ENCODE measurements around the gene DOC2B.

Gene DOC2B

DNA sequence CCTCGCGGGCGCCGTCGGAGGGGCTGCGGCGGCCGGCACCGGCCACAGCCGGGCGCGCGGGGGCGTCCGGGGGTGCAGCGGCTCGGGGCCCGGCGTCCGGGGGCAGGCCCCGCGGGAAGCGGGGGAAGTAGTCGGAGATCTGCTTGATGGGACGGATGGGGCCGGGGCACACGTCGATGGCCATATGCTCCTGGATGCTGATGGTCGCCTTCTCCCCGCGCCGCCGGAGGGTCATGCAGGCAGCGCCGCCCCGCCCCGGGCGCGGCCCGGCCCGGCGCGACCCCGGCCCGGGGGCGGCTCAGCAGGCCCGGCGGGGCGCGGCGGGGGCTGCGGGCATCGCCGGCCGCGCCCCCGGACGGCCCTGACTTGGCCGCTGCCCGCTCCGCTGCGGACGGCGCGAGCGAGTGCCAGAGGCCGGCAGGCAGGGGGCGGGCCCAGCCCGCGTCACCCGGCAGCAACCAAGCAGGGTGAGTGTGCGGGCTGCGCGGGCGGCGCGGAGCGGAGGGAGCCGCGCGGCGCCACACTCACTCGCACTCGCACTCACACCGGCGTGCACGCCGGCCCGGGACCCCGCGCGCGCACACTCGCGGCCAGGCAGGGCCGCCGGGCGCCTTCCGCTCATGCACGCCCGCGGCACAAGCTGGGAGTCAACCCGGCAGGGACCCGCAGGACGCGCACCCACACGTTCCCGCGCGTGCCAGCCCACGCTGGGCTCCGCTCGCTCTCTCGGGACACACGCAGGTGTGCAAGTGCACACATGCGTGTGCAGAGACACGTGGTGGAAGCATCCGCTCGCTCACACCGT, at the start of gene DOC2B:
Gene DOC2B, minus strand, starts transcription at position 406 of the 805 bp plus-strand sequence. Its CDS starts 171 bp downstream, at position 235.
- Histone ChIP-seq H4K20me1 (ENCODE audit: insufficient read depth, low read length) (no peaks in the 10 kb centered on the region), H3F3A (ENCODE audit: insufficient read depth, low read length) (no peaks in the 10 kb centered on the region), H3K9ac (ENCODE audit: low read length) (no peak within 1 kb of the TSS), H3K36me3 (replicated peaks; ENCODE audit: insufficient read depth, low read length) (no peaks in the 10 kb centered on the region), H3K4me2 (ENCODE audit: low read depth, low read length) (no peak within 1 kb of the TSS), H3K4me1 (ENCODE audit: low read length) (no peaks in the 10 kb centered on the region), H3K4me3 (ENCODE audit: low read length) (no peak within 1 kb of the TSS), H3K27ac (ENCODE audit: low read length) (no peak within 1 kb of the TSS), H3K79me2 (ENCODE audit: low read length) (no peaks in the 10 kb centered on the region), H3K9me2 (replicated peaks; ENCODE audit: insufficient read depth, low read length) (no peaks in the 10 kb centered on the region), H3K27me3 (replicated peaks; ENCODE audit: insufficient read depth, low read length) (peaks cover 71% of the 10 kb centered on the region), H2AFZ (ENCODE audit: low read length) (no peak within 1 kb of the TSS), H3K9me3 (replicated peaks; ENCODE audit: insufficient read depth, low read length) (no peaks in the 10 kb centered on the region)
- TF ChIP-seq, protein P1, sequence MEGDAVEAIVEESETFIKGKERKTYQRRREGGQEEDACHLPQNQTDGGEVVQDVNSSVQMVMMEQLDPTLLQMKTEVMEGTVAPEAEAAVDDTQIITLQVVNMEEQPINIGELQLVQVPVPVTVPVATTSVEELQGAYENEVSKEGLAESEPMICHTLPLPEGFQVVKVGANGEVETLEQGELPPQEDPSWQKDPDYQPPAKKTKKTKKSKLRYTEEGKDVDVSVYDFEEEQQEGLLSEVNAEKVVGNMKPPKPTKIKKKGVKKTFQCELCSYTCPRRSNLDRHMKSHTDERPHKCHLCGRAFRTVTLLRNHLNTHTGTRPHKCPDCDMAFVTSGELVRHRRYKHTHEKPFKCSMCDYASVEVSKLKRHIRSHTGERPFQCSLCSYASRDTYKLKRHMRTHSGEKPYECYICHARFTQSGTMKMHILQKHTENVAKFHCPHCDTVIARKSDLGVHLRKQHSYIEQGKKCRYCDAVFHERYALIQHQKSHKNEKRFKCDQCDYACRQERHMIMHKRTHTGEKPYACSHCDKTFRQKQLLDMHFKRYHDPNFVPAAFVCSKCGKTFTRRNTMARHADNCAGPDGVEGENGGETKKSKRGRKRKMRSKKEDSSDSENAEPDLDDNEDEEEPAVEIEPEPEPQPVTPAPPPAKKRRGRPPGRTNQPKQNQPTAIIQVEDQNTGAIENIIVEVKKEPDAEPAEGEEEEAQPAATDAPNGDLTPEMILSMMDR (IDR thresholded peaks at IDR 0.05; ENCODE audit: low read length) = no peak
- TF ChIP-seq EZH2 (optimal IDR thresholded peaks at IDR 0.05; ENCODE audit: low read depth, low read length) (no peak), EZH2phosphoT487 (IDR thresholded peaks at IDR 0.05; ENCODE audit: low read length) (no peak)
- DNase-seq = no peak

DNA sequence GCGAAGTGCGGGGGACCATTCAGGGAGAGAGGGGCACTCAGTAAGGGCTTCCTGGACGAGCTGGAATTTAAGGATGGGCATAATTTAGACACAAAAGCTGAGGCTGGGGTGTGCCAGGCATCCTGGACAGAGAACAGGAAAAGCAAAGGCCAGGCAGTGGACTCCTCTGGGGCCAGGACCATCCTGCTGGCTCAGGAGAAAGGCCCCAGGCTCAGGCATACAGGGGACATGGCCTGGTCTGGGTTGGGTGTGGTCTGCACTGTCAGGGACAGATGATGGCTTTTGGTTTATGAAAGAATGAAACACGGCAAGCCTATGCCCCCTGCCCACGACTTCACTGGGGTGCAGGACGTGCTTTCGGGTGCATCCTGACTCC, 48.9 kb upstream of the DOC2B start:
- H3K4me1 ChIP-seq (ENCODE audit: low read length) = no peaks in the 10 kb centered on the region
- H3K9me3 ChIP-seq (replicated peaks; ENCODE audit: insufficient read depth, low read length) = no peaks in the 10 kb centered on the region
- no peak overlapping the region for H3K9ac ChIP-seq (ENCODE audit: low read length)
- H4K20me1 ChIP-seq (ENCODE audit: insufficient read depth, low read length) = no peaks in the 10 kb centered on the region
- no peak overlapping the region for H3K27ac ChIP-seq (ENCODE audit: low read length)
- no peak overlapping the region for H3K4me3 ChIP-seq (ENCODE audit: low read length)
- H3K27me3 ChIP-seq (replicated peaks; ENCODE audit: insufficient read depth, low read length) = peaks cover 96% of the 10 kb centered on the region
- no peak for TF ChIP-seq EZH2 (optimal IDR thresholded peaks at IDR 0.05; ENCODE audit: low read depth, low read length)
- TF ChIP-seq EZH2phosphoT487 (IDR thresholded peaks at IDR 0.05; ENCODE audit: low read length) = no peak
- TF ChIP-seq, protein P1 (IDR thresholded peaks at IDR 0.05; ENCODE audit: low read length) = no peak
- H3F3A ChIP-seq (ENCODE audit: insufficient read depth, low read length) = no peaks in the 10 kb centered on the region
- DNase-seq = no peak
- no peak overlapping the region for H2AFZ ChIP-seq (ENCODE audit: low read length)
- no peaks in the 10 kb centered on the region for H3K79me2 ChIP-seq (ENCODE audit: low read length)
- H3K4me2 ChIP-seq (ENCODE audit: low read depth, low read length) = no peak overlapping the region
- H3K36me3 ChIP-seq (replicated peaks; ENCODE audit: insufficient read depth, low read length) = no peaks in the 10 kb centered on the region
- no peaks in the 10 kb centered on the region for H3K9me2 ChIP-seq (replicated peaks; ENCODE audit: insufficient read depth, low read length)

DNA sequence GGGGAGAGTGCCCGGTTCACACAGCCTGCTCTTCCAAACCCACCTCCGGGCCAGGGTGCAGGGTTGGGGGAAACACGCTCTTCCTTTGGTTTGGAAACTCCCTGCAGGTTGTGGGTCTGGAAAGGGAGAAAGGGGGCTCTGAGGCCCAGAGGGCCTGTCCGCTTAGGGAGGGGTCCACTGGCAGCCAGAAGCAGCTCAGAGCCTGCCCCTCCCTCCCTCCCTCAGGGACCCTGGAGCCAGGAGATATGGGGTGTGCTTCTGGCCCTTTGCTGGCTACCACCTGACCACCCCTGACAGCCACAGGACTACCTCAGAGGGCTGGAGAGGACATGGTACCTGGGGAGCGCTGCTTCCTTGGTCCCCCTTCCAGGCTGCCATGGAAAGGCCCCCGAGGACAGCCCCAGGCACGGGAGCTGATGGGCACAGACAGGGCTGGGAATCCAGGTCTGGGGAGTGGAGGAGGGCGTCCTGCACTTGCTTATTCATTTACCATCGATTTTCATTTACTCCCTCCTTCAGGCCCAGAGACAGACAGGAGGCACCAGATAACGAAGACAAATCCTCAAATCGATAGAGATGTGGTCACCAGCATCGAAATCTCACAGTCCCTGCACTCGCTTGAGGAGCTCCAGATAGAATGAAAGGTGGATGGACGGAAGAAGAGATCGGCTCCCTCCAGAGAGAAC, 48.4 kb upstream of the DOC2B start:
- no peaks in the 10 kb centered on the region for H3F3A ChIP-seq (ENCODE audit: insufficient read depth, low read length)
- no peak for DNase-seq
- no peaks in the 10 kb centered on the region for H3K79me2 ChIP-seq (ENCODE audit: low read length)
- H4K20me1 ChIP-seq (ENCODE audit: insufficient read depth, low read length) = no peaks in the 10 kb centered on the region
- H2AFZ ChIP-seq (ENCODE audit: low read length) = no peak overlapping the region
- H3K9ac ChIP-seq (ENCODE audit: low read length) = no peak overlapping the region
- no peak overlapping the region for H3K27ac ChIP-seq (ENCODE audit: low read length)
- H3K9me2 ChIP-seq (replicated peaks; ENCODE audit: insufficient read depth, low read length) = no peaks in the 10 kb centered on the region
- H3K4me2 ChIP-seq (ENCODE audit: low read depth, low read length) = no peak overlapping the region
- no peaks in the 10 kb centered on the region for H3K9me3 ChIP-seq (replicated peaks; ENCODE audit: insufficient read depth, low read length)
- peaks cover 95% of the 10 kb centered on the region for H3K27me3 ChIP-seq (replicated peaks; ENCODE audit: insufficient read depth, low read length)
- H3K36me3 ChIP-seq (replicated peaks; ENCODE audit: insufficient read depth, low read length) = no peaks in the 10 kb centered on the region
- no peak for TF ChIP-seq EZH2phosphoT487 (IDR thresholded peaks at IDR 0.05; ENCODE audit: low read length)
- TF ChIP-seq EZH2 (optimal IDR thresholded peaks at IDR 0.05; ENCODE audit: low read depth, low read length) = no peak
- TF ChIP-seq, protein P1 (IDR thresholded peaks at IDR 0.05; ENCODE audit: low read length) = no peak
- H3K4me3 ChIP-seq (ENCODE audit: low read length) = no peak overlapping the region
- H3K4me1 ChIP-seq (ENCODE audit: low read length) = no peaks in the 10 kb centered on the region
